ENCODE measurements around the gene NUP85. TPM values are rescaled to one million over a fixed set of nuclear protein-coding genes. Genes with fewer than 3 reads are reported as not detected.
"Not testable (repeated sequence)": the region's sequence is repeated elsewhere in the genome, so short reads cannot be mapped to it uniquely, and the experiment has no call there.

Gene NUP85
- total RNA-seq, 2 experiments from 2014 or later, result 125 to 132 TPM

GRCh38 chr17:75241996-75242460, 36.5 kb downstream of the NUP85 start:
- peaks cover 70% of the 10 kb centered on the region for H3K36me3 Mint-ChIP-seq
- no peaks in the 10 kb centered on the region for H3K27me3 Mint-ChIP-seq
- no peaks in the 10 kb centered on the region for H3K9me3 Mint-ChIP-seq
- H3K4me1 Mint-ChIP-seq (ENCODE audit: low read depth), result peaks cover 59% of the 10 kb centered on the region
- DNase-seq, result peak; percentile 76
- ChIA-PET POLR2A (interaction anchor here (1.0 to 3.8 kb wide), 6 partner anchors 8 to 164 kb away, joined by 3 to 45 read pairs (median 8); partner anchors contain the start of genes ARMC7, GGA3, GRB2 and MIF4GD), CTCF (interaction anchor here (0.6 to 7.3 kb wide), 14 partner anchors 7 to 281 kb away, joined by 3 to 60 read pairs (median 4); partner anchors contain the start of genes GGA3, GRB2, MIF4GD and MRPS7)
- peak overlapping the region; percentile 87 for H3K27ac Mint-ChIP-seq
- H3K4me3 Mint-ChIP-seq, result peak overlapping the region; percentile 45
- intact Hi-C loops (cut with micrococcal nuclease), result no loop called here

- H3K27me3 Mint-ChIP-seq, result no peaks in the 10 kb centered on the region
- H3K27ac Mint-ChIP-seq, result peak overlapping the region; percentile 87
- H3K4me1 Mint-ChIP-seq (ENCODE audit: low read depth), result peaks cover 61% of the 10 kb centered on the region
- H3K36me3 Mint-ChIP-seq, result peaks cover 69% of the 10 kb centered on the region
- intact Hi-C loops (cut with micrococcal nuclease), result no loop called here
- H3K9me3 Mint-ChIP-seq, result no peaks in the 10 kb centered on the region
- peak overlapping the region; percentile 45 for H3K4me3 Mint-ChIP-seq
- ChIA-PET CTCF (interaction anchor here (0.6 to 7.3 kb wide), 12 partner anchors 7 to 282 kb away, joined by 3 to 60 read pairs (median 5); partner anchors contain the start of genes GGA3, GRB2, MIF4GD and MRPS7), POLR2A (interaction anchor here (0.5 to 3.8 kb wide), 8 partner anchors 7 to 163 kb away, joined by 3 to 45 read pairs (median 6); partner anchors contain the start of genes ARMC7, GGA3, GRB2 and MIF4GD)
- DNase-seq, result peak; percentile 70
Measured at GRCh38 chr17:75242461-75243042, 37.1 kb downstream of the NUP85 start.

DNA sequence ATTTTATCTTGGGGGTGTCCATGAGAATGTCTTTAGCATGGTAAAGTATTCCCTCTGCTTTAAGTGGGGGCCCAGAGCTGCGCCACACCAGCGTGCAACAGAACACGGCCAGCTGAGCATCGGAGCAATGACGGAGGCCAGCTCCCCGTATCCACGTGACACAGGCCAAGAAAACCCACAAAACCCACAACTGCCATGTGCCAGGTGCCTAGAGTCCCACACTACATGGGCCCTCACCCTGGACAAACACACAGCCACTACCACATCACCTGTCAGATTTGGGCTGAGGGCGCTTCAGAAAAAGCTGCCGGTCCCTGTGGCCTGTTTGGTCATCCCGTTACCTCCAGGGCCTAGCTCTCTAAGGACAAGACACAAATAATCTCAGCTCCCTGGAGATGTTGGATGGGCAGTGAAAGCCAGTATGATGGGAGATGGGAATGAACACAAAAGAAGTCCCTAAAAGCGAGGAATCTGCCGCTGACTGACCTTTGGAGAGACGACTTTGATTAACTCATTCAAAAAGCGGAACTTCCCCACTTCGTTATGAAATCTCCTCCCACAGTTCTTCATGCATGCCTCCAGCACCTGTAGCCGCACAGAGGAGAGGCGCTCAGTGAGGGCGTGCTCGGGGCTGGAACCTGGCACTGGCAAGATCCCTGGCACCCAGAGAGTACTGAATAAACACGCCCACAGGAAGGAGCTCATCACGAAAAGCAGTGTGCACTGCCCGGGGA, 38.8 kb downstream of the NUP85 start:
- DNase-seq, result peak; percentile 44
- peaks cover 61% of the 10 kb centered on the region for H3K4me1 Mint-ChIP-seq (ENCODE audit: low read depth)
- peak overlapping the region; percentile 30 for H3K4me3 Mint-ChIP-seq
- no peaks in the 10 kb centered on the region for H3K9me3 Mint-ChIP-seq
- POLR2A ChIA-PET, result interaction anchor here (1.0 to 3.8 kb wide), 3 partner anchors 17 to 45 kb away, joined by 3 to 45 read pairs (median 3); partner anchors contain the start of genes GGA3, MIF4GD, MRPS7 and SLC25A19
- CTCF ChIA-PET, result interaction anchor here (1.0 to 1.2 kb wide), 3 partner anchors 26 to 130 kb away, joined by 3 to 4 read pairs (median 3); partner anchors contain the start of gene MIF4GD
- no peaks in the 10 kb centered on the region for H3K27me3 Mint-ChIP-seq
- H3K27ac Mint-ChIP-seq, result peak overlapping the region; percentile 65
- intact Hi-C loops (cut with micrococcal nuclease), result no loop called here
- H3K36me3 Mint-ChIP-seq, result peaks cover 60% of the 10 kb centered on the region

GRCh38 chr17:75245011-75245410, 39.5 kb downstream of the NUP85 start:
- no peak for DNase-seq
- Mint-ChIP-seq H3K36me3 (peaks cover 55% of the 10 kb centered on the region), H3K27me3 (no peaks in the 10 kb centered on the region), H3K4me3 (no peak overlapping the region), H3K4me1 (ENCODE audit: low read depth) (peaks cover 68% of the 10 kb centered on the region), H3K27ac (peak overlapping the region; percentile 65), H3K9me3 (no peaks in the 10 kb centered on the region)
- intact Hi-C loops (cut with micrococcal nuclease), result no loop called here
- ChIA-PET CTCF (interaction anchor here (1.0 kb wide), 1 partner anchor 30 kb away, joined by 3 read pairs; no protein-coding TSS in a partner anchor), POLR2A (interaction anchor here (1.0 to 3.8 kb wide), 3 partner anchors 16 to 44 kb away, joined by 3 to 45 read pairs (median 3); partner anchors contain the start of genes GGA3, MIF4GD, MRPS7 and SLC25A19)

GRCh38 chr17:75246404-75246803, 40.9 kb downstream of the NUP85 start:
- Mint-ChIP-seq H3K27ac (peak overlapping the region; percentile 32), H3K27me3 (no peaks in the 10 kb centered on the region), H3K4me3 (no peak overlapping the region), H3K36me3 (peaks cover 46% of the 10 kb centered on the region), H3K4me1 (ENCODE audit: low read depth) (peaks cover 71% of the 10 kb centered on the region), H3K9me3 (no peaks in the 10 kb centered on the region)
- intact Hi-C loops (cut with micrococcal nuclease), result loop anchor here (2.0 kb wide), 1 partner anchor 24 kb away; the partner anchor contains the start of gene MIF4GD
- CTCF ChIA-PET, result interaction anchor here (0.6 to 2.0 kb wide), 3 partner anchors 15 to 116 kb away, joined by 3 to 10 read pairs (median 6); partner anchors contain the start of genes GGA3, MIF4GD and MRPS7
- POLR2A ChIA-PET, result interaction anchor here (0.6 to 1.4 kb wide), 3 partner anchors 22 to 41 kb away, joined by 3 read pairs; partner anchors contain the start of gene NUP85
- DNase-seq, result no peak

GRCh38 chr17:75249564-75249963, 44.1 kb downstream of the NUP85 start:
- ChIA-PET POLR2A (interaction anchor here (0.6 to 4.3 kb wide), 10 partner anchors 8 to 147 kb away, joined by 3 to 74 read pairs (median 5); partner anchors contain the start of genes GGA3, MIF4GD and MRPS7), CTCF (interaction anchor here (1.1 to 3.6 kb wide), 8 partner anchors 10 to 162 kb away, joined by 3 to 48 read pairs (median 10); partner anchors contain the start of genes GGA3, MIF4GD, MRPS7 and SLC25A19)
- intact Hi-C loops (cut with micrococcal nuclease), result no loop called here
- Mint-ChIP-seq H3K27ac (peak overlapping the region; percentile 90), H3K4me1 (ENCODE audit: low read depth) (peaks cover 65% of the 10 kb centered on the region), H3K27me3 (no peaks in the 10 kb centered on the region), H3K36me3 (peaks cover 21% of the 10 kb centered on the region), H3K9me3 (no peaks in the 10 kb centered on the region), H3K4me3 (peak overlapping the region; percentile 58)
- DNase-seq, result no peak

- H3K27me3 Mint-ChIP-seq, result no peaks in the 10 kb centered on the region
- peaks cover 64% of the 10 kb centered on the region for H3K4me1 Mint-ChIP-seq (ENCODE audit: low read depth)
- H3K27ac Mint-ChIP-seq, result peak overlapping the region; percentile 90
- H3K36me3 Mint-ChIP-seq, result peaks cover 20% of the 10 kb centered on the region
- H3K9me3 Mint-ChIP-seq, result no peaks in the 10 kb centered on the region
- ChIA-PET POLR2A (interaction anchor here (0.9 to 4.3 kb wide), 9 partner anchors 9 to 147 kb away, joined by 3 to 74 read pairs (median 5); partner anchors contain the start of genes GGA3, MIF4GD and MRPS7), CTCF (interaction anchor here (0.7 to 3.6 kb wide), 10 partner anchors 10 to 162 kb away, joined by 3 to 48 read pairs (median 8); partner anchors contain the start of genes GGA3, MIF4GD, MRPS7 and SLC25A19)
- peak; percentile 91 for DNase-seq
- peak overlapping the region; percentile 58 for H3K4me3 Mint-ChIP-seq
- intact Hi-C loops (cut with micrococcal nuclease), result loop anchor here (1.0 kb wide), 2 partner anchors 11 to 39 kb away; partner anchors contain the start of genes GGA3, MRPS7 and SLC25A19
Measured at GRCh38 chr17:75250009-75250471, 44.6 kb downstream of the NUP85 start.

DNA sequence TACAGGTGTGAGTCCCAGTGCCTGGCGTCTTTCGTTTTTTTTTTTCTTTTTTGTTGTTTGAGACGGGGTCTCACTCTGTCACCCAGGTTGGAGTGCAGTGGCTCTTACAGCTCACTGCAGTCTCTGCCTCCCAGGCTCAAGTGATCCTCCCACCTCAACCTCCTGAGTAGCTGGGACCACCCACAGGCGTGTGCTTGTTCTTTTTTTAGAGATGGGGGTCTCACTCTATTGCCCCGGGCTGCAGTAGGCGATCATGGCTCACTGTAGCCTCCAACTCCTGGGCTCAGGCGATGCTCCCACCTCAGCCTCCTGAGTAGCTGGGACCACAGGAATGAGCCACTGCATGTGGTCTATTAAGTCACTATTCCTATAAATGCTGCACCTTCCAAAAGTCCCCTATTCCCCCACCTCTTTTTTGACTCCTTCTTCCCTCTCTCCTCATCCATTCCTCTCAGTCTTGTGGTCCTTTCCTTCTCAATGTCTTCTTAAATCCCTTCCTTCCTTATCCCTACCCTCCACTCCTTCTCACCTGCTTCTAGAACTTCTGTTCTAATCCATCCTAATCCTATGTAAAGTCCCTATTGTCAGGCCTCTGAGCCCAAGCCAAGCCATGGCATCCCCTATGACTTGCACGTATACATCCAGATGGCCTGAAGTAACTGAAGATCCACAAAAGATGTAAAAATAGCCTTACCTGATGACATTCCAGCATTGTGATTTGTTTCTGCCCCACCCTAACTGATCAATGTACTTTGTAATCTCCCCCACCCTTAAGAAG, 46.7 kb downstream of the NUP85 start:
- no peaks in the 10 kb centered on the region for H3K27me3 Mint-ChIP-seq
- no peaks in the 10 kb centered on the region for H3K9me3 Mint-ChIP-seq
- DNase-seq, result no peak
- POLR2A ChIA-PET, result interaction anchor here (0.6 to 1.4 kb wide), 2 partner anchors 9 to 61 kb away, joined by 3 to 10 read pairs; partner anchors contain the start of genes GGA3 and MRPS7
- CTCF ChIA-PET, result interaction anchor here (0.6 to 1.0 kb wide), 2 partner anchors 9 to 192 kb away, joined by 3 to 7 read pairs; partner anchors contain the start of genes GGA3 and MRPS7
- H3K4me1 Mint-ChIP-seq (ENCODE audit: low read depth), result peaks cover 75% of the 10 kb centered on the region
- H3K4me3 Mint-ChIP-seq, result no peak overlapping the region
- H3K27ac Mint-ChIP-seq, result peak overlapping the region; percentile 90
- H3K36me3 Mint-ChIP-seq, result peaks cover 3% of the 10 kb centered on the region
- intact Hi-C loops (cut with micrococcal nuclease), result no loop called here

DNA sequence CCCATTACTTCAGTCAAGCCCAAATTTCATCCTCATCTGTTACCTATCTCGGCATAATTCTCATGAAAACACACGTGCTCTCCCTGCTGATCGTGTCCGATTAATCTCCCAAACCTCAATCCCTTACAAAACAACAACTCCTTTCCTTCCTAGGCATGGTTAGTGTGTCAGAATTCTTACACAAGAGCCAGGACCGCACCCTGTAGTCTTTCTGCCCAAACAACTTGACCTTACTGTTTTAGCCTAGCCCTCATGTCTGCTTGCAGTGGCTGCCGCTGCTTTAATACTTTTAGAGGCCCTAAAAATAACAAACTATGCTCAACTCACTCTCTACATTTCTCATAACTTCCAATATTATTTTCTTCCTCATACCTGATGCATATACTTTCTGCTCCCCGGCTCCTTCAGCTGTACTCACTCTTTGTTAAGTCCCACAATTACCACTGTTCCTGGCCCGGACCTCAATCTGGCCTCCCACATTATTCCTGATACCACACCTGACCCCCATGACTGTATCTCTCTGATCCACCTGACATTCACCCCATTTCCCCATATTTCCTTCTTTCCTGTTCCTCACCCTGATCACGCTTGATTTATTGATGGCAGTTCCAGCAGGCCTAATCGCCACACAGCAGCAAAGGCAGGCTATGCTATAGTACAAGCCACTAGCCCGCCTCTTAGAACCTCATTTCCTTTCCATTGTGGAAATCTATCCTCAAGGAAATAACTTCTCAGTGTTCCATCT, 50.6 kb downstream of the NUP85 start:
- H3K27me3 Mint-ChIP-seq; intact Hi-C loops (cut with micrococcal nuclease); H3K36me3 Mint-ChIP-seq; DNase-seq; H3K9me3 Mint-ChIP-seq; H3K4me3 Mint-ChIP-seq; POLR2A ChIA-PET; CTCF ChIA-PET: not testable (repeated sequence)
- Mint-ChIP-seq H3K27ac (peak overlapping the region; percentile 10), H3K4me1 (ENCODE audit: low read depth) (peaks cover 78% of the 10 kb centered on the region)

GRCh38 chr17:75257228-75257627, 51.7 kb downstream of the NUP85 start:
- H3K36me3 Mint-ChIP-seq; CTCF ChIA-PET; H3K9me3 Mint-ChIP-seq; intact Hi-C loops (cut with micrococcal nuclease); DNase-seq; H3K4me3 Mint-ChIP-seq; POLR2A ChIA-PET; H3K27me3 Mint-ChIP-seq: not testable (repeated sequence)
- Mint-ChIP-seq H3K27ac (peak overlapping the region; percentile 8), H3K4me1 (ENCODE audit: low read depth) (peaks cover 69% of the 10 kb centered on the region)
